BE2C (cell line): ENCODE data around the gene EREG.
A peak's percentile ranks its signal among the peaks of the same experiment; 100 is the strongest.

ENCODE experiments used
- DNase-seq: peaks from one replicate; pipeline ENCODE4 v3.0.0-alpha.2; 2020
- H3K27me3 ChIP-seq: fragments of 250-450 bp; sonication (Bioruptor Pico); 2 replicates; pipeline ENCODE4 v1.5.1; 2020; ENCODE audit warnings: mild to moderate bottlenecking
- H3K36me3 ChIP-seq: fragments of 250-450 bp; sonication (Bioruptor Pico); 2 replicates; pipeline ENCODE4 v1.5.1; 2020; ENCODE audit warnings: mild to moderate bottlenecking
- H3K4me1 ChIP-seq: fragments of 250-450 bp; sonication (Bioruptor Pico); 2 replicates; pipeline ENCODE4 v1.5.1; 2020
- H3K4me3 ChIP-seq: 2 replicates; pipeline ENCODE4 v1.5.1; 2011; ENCODE audit warnings: low read depth, low read length
- H3K9me3 ChIP-seq: fragments of 250-450 bp; sonication (Bioruptor Pico); 2 replicates; pipeline ENCODE4 v1.5.1; 2020
- TF ChIP-seq, protein P1 (sequence below): IDR thresholded peaks from 2 replicates; pipeline ENCODE4 v1.5.1; 2012; ENCODE audit warnings: mild to moderate bottlenecking, low read depth, low read length

Gene EREG

DNA sequence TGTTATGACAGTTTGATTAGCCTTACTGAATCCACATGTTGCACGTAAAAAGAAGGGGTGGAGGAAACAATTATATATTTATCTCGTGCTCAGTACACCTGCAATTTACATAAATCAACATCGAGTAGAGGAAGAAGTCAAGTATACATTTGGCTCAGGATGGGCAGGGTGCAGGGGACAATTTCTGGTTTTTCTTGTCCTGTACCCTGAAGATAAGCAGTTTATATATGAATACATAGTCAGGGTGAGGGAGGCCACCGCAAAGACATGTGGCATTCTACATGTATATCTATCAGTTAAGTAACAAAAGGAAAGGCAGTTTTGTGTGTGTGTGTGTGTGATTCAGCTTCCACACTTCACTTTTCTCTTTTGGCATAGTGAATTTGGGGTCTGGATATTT, 11.1 kb upstream of the EREG start:
- H3K36me3 ChIP-seq = no peaks in the 10 kb centered on the region
- no peaks in the 10 kb centered on the region for H3K9me3 ChIP-seq
- DNase-seq = no peak
- TF ChIP-seq, protein P1, sequence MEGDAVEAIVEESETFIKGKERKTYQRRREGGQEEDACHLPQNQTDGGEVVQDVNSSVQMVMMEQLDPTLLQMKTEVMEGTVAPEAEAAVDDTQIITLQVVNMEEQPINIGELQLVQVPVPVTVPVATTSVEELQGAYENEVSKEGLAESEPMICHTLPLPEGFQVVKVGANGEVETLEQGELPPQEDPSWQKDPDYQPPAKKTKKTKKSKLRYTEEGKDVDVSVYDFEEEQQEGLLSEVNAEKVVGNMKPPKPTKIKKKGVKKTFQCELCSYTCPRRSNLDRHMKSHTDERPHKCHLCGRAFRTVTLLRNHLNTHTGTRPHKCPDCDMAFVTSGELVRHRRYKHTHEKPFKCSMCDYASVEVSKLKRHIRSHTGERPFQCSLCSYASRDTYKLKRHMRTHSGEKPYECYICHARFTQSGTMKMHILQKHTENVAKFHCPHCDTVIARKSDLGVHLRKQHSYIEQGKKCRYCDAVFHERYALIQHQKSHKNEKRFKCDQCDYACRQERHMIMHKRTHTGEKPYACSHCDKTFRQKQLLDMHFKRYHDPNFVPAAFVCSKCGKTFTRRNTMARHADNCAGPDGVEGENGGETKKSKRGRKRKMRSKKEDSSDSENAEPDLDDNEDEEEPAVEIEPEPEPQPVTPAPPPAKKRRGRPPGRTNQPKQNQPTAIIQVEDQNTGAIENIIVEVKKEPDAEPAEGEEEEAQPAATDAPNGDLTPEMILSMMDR = no peak
- no peaks in the 10 kb centered on the region for H3K27me3 ChIP-seq
- no peak overlapping the region for H3K4me3 ChIP-seq
- H3K4me1 ChIP-seq = no peaks in the 10 kb centered on the region

DNA sequence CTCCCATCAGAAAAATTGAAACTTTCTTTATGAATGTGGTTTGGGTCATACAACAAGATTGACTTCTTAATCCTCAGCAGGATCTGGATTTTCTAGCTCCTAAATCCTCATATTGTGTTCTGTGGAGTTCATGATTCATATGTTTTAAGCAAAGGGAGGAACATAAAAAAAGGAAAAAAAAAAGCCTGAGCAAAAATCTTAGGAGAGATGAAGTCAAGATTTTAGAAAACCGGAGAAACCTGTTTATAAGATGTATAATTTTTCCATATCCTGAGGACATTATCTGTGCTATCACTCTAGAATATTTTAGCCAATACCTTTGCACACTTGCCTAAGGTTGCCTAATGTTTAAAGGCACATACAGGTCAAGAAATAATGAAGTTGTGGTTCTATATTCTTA, 7.0 kb upstream of the EREG start:
- Histone ChIP-seq H3K27me3 (peaks cover 2% of the 10 kb centered on the region), H3K9me3 (no peaks in the 10 kb centered on the region), H3K4me1 (no peaks in the 10 kb centered on the region), H3K36me3 (no peaks in the 10 kb centered on the region), H3K4me3 (no peak overlapping the region)
- no peak for DNase-seq
- TF ChIP-seq, protein P1 = no peak

DNA sequence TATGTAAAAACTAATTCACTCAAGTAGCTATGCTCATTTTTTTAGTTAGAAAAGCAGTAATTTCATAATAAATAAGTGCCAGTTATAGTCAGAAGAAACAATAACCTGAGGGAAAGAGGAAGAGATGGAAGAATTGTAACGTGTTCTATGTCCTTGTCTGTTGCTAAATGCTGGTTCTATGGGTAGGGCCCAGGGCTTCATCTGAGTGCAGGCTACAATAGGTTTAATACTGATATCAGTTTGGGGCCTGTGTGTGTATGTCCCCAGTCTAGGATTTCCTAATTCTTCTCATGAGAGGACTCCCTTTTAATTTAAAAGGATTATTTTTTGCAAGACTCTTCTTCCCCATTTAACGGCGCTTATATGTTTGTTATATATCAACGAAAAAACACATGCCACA, 3.3 kb upstream of the EREG start:
- Histone ChIP-seq H3K4me3 (no peak overlapping the region), H3K9me3 (no peaks in the 10 kb centered on the region), H3K36me3 (no peaks in the 10 kb centered on the region), H3K27me3 (peaks cover 29% of the 10 kb centered on the region), H3K4me1 (no peaks in the 10 kb centered on the region)
- no peak for DNase-seq
- TF ChIP-seq, protein P1 = no peak

DNA sequence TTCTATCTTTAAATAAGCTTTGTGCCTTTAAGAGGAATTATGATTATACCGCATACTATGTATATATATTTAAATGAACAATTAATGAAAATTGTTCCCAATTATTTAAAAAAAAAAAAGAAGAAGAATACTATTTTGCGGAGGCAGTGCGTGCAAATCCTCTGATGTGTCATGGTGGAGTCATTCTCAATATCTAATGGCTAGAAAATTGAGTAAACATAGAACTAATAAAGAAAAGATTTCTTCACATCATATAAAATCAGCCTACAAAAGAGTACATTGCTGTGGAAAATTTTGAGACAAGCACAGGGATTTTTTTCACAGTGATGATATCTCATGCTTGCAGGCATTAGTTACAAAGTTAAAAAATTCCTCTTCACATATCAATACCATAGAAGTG, 2.6 kb upstream of the EREG start:
- Histone ChIP-seq H3K27me3 (peaks cover 30% of the 10 kb centered on the region), H3K36me3 (no peaks in the 10 kb centered on the region), H3K9me3 (no peaks in the 10 kb centered on the region), H3K4me3 (no peak overlapping the region), H3K4me1 (no peaks in the 10 kb centered on the region)
- TF ChIP-seq, protein P1 = no peak
- no peak for DNase-seq

DNA sequence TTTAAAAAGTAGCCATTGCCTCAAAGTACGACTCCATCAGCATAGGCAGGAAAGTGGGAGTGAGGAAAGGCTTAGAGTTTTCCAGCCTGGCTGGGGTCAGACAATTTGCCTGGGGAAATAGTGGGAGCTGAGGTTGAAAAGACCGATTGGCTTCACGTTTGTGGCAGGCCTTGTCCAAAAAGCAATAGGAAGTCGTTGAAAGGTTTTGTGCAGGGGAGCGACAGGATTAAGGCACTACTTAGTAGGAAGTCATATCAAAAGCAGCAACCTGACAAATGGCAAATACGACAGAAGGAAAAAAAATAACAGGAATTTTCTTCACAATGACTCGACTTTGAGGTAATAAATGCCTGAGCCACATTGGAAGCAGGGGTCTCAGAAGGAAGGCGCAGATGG, 691 bp upstream of the EREG start:
- peaks cover 30% of the 10 kb centered on the region for H3K27me3 ChIP-seq
- DNase-seq = no peak
- no peak overlapping the region for H3K4me3 ChIP-seq
- no peaks in the 10 kb centered on the region for H3K4me1 ChIP-seq
- H3K36me3 ChIP-seq = no peaks in the 10 kb centered on the region
- TF ChIP-seq, protein P1 = no peak
- no peaks in the 10 kb centered on the region for H3K9me3 ChIP-seq

DNA sequence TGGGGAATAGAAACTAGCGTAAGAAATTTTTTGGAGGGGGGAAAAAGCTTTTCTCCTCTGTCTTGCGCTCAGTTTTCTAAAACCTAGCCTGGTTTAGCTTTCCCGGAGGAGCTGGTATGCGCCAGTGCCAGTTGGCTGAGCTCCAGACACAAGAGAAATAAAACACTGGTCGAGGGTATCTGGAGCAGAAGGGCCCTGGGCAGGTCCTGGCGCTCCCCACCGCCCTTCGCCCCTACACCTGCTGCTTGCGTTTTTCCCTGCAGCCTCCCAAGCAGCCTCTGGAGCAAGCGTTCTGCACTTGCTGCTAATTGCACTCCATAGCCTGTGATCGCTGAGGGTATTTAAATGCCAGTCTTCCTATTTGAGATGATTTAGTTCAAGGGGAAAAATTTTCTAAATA, 816 bp downstream of the EREG start:
- peak; percentile 14 for DNase-seq
- H3K36me3 ChIP-seq = no peaks in the 10 kb centered on the region
- H3K9me3 ChIP-seq = no peaks in the 10 kb centered on the region
- no peaks in the 10 kb centered on the region for H3K4me1 ChIP-seq
- TF ChIP-seq, protein P1 = no peak
- peaks cover 30% of the 10 kb centered on the region for H3K27me3 ChIP-seq
- H3K4me3 ChIP-seq = no peak overlapping the region
